HG03469 (cell line): ENCODE results near the gene TMEM35A.
A peak's percentile ranks its signal among the peaks of the same experiment; 100 is the strongest.
"Not testable (repeated sequence)": the region's sequence is repeated elsewhere in the genome, so short reads cannot be mapped to it uniquely, and the experiment has no call there.

Experiments
- ATAC-seq: cut with Tn5 transposase; IDR thresholded peaks from one replicate; pipeline ENCODE4 v1.9.1; 2021; ENCODE audit warnings: mild to moderate bottlenecking, moderate library complexity, moderate number of reproducible peaks; ENCODE audit not compliant: unreplicated experiment

TMEM35A gene, protein sequence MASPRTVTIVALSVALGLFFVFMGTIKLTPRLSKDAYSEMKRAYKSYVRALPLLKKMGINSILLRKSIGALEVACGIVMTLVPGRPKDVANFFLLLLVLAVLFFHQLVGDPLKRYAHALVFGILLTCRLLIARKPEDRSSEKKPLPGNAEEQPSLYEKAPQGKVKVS

DNA sequence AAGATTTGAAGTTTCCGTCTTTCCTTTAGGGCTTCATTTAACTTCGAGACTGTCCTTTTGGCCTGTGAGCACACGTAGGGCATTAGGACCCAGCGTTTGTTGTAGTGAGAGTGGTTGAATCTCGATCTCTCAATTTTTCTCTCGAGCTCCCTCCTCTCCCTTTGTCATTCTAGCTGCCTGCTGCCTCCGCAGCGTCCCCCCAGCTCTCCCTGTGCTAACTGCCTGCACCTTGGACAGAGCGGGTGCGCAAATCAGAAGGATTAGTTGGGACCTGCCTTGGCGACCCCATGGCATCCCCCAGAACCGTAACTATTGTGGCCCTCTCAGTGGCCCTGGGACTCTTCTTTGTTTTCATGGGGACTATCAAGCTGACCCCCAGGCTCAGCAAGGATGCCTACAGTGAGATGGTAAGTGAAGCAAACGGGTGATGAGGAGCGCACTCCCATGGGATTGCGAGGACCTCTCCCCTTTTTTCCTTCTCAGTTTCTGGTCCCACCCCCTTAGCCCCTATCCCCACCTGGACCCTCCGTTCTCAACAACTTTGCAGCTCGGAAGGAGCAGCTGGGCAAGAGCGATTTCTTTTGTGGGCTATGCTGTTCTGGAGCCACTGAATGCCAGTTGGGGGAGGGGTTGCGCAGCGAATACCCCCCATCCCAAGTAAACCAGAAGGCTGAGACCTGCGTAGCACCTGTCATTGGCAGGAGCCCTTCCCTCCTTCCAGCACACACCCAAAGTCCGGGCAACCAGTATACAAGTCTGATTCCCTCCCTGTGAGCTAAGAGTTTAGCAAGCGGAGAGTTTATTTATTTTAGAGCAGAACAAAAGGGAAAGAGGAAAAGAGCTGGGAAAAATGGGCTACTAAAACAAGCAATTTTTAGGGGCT is at the start of gene TMEM35A:
Gene TMEM35A, plus strand, starts transcription at position 164 of the 883 bp plus-strand sequence. Its CDS starts 124 bp downstream, at position 288.
- ATAC-seq = no peak

DNA sequence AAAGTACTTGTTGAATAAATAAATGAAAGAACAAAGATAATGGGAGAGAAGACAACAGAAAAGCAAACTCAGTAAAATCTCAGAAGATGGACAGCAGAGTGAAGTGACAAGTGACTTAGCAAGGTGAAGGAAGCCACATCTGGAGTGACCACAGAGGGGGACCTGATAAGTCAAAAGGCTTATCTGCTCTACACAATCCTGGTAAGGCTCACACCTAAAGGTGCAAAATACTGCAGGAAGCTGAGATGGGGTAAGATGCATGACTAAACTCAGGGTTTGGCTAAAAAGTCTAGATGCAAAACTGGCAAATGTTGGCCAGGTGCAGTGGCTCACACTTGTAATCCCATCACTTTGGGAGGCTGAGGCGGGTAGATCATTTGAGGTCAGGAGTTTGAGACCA is 49.0 kb upstream of the TMEM35A start:
- ATAC-seq = no peak

DNA sequence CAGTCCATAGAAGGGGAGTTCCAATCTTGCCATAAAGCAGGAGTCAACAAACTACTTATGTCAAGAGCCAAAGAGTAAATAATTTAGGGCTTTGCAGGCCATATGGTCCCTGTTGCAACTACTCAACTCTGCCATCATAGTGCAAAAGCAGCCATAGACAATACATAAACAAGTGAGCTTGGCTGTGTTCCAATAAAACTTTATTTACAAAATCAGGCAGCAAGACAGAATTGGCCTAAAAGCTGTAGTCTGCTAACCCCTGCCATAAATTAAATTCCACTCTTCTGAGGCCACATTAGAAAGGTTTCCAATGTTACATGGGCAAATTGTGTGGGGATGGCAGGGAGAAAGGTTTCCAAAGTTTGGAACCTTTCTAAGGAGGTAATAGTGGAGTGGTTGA is 41.4 kb upstream of the TMEM35A start:
- ATAC-seq = no peak

DNA sequence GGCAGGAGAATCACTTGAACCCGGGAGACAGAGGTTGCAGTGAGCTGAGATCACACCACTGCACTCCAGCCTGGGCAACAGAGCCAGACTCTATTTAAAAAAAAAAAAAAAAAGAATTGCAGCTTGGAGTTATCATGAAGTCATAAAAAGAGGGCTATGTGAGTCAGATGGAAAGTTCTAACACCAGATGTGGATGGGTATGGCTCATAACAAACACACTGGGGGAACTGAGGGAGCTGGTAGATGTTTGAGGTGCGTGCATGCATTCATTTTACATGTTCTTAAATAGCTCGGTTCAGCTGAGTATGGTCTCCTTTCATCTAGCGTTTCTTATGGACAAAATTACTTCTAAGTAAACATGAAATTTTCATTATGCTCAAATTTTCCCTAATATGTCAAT is 38.5 kb upstream of the TMEM35A start:
- no peak for ATAC-seq

DNA sequence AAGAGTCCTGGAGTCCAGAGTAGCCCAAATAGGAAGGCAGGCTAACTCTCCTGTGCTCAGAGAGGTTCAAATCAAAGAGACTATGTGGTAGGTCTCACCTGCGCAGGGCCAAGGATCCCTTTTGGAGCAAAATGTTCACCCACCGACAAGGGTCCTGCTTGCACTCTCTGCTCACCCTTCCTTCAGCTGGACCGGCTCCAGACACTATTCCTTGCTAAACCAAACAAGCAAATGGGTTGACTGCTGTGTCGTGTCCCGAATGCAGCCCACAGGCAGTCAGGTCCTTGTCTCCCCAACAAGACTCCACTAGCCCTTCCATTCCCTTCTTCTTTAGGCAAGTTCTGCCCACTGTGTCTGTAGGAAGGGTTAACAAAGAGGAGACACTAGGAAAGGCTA is 27.5 kb upstream of the TMEM35A start:
- no peak for ATAC-seq

DNA sequence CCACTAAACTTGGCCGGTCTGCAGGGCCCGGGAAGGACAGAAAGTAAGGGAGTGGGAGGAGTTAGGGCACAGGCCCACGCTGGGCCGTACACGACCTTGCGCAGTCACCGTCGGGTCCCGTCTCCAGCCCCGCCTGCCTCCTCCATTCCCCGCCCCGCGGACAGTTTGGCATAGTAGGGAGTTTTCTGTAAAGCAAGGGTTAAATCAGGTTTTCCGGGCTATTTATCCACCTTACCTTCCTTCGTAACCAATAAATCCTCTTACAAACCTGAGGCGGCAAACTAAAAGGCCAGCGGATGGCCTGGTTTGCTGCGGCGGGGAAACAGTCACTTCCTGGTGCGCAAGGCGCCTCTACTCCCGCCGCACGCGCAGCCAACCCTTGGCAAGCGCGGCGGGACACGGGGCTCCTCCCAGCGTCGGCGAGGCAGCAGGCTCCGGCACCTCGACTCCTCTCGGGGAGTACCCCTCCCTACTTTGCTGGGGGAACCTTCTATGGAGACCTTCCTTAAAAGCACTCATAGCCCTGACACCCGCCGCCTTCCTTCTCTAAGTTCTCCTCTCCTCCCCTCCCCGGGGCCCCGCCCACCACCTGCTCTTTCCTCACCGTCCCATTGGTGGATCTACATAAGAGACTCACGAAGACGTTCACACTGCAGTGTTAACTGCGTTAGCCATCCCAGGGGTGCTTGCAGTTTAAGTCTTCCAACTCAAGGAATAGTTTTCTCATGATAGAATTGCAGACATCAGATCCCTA is 27.0 kb upstream of the TMEM35A start, which contains the start of gene TRMT2B:
Gene TRMT2B, minus strand, starts transcription at position 563 of the 754 bp plus-strand sequence. CDS start 9,822 bp downstream, outside the sequence.
- ATAC-seq = peak; percentile 80

DNA sequence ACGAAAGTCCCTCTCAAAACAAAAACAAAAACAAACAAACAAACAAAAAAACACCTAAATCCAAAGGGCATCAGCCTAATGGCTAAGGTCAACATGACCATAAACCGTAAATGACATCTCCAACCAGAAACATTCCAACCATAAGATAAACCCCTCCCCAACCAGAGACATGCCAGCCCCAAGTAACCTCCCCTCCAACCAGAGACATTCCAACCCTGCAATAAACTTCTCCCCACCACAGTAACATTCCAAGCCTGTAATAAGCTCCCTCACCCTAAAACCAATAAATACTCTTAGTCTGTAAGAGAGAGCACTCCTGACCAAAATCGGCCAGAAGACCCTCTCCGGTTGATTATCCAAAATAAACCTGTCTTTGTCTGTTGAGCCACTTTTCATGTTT is 22.1 kb upstream of the TMEM35A start:
- ATAC-seq = not testable (repeated sequence)

DNA sequence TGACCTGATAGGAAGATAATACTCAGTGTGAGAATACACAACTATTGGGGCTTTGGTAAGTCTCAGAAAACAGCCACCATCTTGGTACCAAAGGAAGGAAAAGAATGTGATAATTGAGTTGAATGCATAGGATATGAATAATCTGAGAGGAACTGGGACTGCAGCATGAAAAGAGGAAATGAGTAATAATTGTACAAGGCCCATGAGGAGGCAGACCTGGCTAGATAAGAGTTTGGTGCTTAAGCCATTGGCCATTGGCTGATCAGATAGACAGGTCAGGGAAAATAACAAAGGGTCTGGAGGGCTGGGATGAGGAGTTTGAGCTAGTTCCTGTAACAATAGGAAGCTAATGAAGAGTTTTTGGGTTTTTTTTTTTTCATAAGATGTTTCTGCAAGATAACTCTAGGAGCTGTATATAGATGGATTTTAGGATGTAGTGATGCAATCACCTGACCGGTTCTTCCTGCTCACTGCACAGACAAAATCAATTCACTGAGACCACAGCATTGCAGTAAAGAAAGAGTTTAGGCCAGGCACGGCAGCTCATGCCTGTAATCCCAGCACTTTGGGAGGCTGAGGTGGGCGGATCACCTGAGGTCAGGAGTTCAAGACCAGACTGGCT is 21.5 kb upstream of the TMEM35A start:
- ATAC-seq = peak; percentile 94

DNA sequence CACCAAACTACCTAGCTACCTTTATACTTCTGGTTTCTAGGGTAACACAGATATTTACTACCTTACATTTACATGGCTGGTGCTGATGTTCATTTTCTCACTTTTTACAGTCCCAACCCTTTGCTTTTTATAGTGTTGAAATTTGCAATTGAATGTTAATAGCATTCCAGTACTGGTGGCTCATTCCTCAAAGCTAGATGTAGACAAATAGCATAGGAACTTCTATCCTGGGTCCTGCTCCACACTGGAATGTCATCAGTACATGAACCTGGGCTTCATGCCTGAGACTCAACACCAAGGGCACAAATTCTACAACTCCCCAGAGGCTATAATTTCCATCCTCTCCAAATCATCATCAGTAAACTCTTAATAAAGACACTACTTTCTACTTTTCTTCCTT is 16.5 kb upstream of the TMEM35A start:
- no peak for ATAC-seq

DNA sequence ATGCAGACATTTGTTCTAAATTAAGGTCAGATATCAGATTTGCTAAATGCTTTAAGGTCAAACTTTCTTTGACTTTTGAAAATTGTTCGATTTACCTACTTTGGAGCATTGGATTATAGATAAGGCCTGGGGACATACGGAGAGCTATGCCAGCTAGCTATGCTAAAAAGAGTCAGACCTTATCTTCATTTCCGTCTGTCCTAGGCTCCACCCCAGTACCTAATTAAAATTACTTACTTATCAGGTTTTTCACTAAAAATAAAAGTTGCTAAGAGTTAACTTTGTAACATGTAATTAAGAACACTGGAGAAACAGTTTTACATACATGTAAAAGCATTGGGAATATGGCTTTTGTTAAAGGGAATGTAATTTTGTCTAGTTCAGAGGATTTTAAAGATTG is 7.1 kb upstream of the TMEM35A start:
- no peak for ATAC-seq

DNA sequence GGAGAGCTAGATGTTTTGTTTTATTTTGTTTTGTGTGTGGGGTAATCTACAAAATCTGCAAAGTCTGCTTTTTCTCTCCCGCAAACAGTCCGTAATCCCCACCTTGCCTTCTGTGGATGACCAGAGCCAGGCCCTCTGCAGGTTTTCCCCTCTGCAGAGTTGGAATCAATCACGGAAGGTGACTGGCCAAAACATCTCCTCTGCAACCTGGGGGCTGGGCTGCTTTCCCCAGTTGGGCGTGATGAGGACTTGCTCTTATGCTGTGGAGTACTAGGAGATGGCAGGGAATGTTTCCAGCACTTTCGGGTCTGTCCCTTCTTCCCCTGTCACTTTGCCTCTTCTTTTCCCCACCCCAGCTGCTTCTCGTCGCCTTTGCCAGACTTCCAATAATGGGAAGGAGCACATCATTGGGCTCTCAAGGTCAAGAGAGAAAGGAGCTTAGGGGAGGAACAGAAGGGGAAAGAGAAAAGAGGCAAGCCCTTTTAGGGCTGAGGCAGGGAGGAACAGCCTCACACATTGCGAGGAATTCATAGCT is 1.1 kb downstream of the TMEM35A start:
- no peak for ATAC-seq

DNA sequence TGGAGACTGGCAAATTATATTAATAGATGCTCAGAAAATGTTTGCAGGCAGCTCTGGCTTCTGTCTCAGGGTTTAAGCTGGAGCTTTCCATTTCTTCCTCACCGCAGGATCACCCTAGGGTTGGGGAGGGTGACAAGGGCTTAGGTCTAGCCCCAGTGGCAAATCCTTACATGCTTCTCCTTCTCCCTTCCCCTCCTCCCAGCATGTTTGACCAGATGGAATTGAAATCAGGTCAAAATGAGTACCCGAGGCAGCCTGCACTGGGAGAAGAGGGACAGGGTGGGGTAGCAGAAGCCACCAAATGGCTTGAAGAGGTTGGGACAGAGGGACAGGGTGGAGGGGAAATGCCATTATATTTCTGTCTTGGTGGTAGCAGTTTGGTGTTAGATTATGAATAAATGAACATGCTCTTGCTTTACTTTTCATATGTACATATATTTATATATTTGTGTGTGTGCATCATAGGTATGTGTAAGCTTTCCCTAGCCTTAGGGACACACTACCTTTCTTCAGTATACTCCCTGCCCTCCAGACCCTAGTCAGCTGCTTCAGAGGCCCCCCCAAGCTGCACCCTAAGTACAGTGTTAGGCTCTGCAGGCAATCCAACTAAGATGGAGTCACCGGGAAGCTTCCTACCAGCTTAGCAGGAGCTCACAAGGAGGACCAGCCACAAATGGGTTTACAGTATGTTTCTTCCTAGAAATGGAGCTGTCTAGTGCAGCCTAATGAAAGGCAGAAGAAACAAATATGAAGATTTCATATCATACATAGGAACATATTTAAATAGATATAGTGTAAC is 1.8 kb downstream of the TMEM35A start:
- ATAC-seq = no peak

DNA sequence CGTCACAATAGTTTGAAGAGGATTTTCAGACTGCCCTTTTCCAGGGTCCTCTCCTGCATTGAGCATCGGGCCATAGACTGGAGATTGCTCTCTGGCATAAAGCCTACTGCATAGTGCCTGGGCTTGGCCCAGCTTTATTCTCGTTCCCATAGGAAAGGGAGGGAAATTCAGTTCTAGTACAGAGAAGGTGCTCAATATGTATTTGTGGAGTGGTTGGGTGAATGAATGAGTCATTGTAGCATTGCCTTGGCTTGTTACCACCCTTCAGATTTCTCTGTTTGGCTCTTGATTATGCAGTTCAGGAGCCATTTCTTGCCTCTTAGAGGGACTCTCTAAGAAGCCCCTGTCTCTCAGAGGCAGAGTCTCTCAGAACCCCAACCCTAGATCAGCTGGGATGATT is 2.6 kb downstream of the TMEM35A start:
- no peak for ATAC-seq

DNA sequence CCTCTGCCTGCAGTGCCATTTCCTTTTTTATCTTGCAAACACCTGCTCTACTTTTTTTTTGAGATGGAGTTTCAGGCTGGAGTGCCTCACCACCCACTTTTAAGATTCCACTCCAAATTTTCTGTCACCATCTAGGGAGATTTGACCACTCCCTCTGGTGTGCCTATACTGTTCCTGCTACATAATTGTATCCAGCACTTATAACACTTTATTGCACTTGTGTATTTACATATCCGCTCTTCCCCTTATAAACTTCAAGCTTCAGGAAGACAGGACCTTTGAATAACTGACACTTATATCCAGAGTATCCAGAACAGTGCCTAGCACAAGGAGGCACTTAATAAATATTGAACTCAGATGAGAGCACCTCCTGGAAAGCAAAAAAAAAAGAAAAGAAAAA is 13.1 kb downstream of the TMEM35A start:
- no peak for ATAC-seq

DNA sequence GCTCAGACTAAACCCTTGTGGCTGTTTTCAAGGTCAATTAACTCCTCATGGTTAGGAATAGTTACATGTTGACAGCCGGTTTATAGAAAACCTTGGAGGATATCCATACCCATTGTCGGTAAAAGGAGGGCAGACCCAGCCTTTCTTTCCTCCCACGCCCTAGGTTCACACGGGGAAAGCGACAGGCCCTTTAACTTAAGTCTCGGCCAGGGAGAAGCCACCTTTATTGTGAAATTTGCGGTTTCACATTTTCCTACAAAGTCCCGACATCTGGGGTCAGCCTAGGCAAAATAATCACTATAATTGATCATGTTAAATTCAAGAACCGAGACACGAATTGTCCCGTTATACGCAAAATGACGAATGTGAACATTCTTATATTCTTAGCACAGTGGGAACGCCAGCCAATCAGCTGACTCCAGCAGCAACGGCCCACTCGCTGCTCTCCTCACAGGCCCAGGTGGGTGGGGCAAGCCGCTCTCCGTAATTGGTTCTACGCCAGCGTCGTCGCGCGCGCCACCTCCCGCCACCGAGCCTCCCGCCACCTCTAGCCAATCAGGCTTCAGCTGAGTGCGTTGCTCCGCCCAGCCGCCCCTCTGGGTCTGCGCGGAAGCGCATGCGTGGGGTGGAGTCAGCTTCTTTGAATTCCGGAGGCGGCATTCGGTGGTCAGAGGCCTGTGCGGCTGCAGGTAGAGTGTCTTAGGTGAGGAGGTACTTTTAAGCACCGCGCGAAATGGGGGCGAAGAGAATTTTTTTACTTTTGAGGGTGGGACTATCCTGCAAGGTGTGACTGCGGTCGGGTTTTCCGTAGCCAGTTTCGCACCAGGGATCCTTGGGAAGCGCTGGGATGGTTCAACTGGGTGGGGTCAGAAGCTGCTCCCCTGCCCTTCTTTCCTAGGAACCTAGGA is 19.1 kb downstream of the TMEM35A start, which contains the start of gene CENPI:
Gene CENPI, plus strand, starts transcription at position 659 of the 908 bp plus-strand sequence. CDS start 2,867 bp downstream, outside the sequence.
- peak; percentile 97 for ATAC-seq

DNA sequence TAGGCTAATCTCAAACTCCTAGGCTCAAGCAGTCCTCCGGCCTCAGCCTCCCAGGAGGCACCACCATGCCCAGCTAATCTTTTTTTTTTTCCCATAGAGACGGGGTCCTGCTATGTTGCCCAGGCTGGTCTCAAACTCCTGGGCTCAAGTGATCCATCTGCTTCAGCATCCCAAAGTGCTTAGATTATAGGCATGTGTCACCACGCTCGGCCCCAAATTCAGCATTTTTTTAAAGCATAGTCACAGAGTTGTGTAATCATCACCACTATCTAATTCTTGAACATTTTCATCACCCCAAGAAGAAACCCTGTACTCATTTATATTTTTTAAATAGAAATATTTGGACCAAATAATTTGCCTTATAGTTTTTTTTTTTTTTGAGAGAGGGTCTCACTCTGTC is 29.6 kb downstream of the TMEM35A start:
- no peak for ATAC-seq

DNA sequence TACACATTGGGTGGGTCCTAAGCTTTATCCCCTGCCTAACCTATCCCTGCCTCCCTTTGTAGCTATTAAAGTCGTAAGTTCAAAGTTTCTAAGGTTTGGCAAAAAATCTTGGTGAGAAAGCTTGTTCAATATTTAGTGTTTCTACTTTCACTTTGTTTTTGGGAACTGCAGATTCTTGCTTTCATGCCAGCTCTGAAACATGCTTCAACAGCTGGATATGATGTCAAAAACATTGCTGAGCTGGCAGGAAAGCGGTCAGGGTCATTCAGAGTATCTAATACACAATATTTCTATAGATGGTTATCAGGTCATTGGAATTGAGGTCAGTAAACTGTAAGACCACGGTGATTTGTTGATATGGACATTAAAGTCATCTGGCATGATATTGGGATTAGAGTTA is 39.0 kb downstream of the TMEM35A start:
- ATAC-seq = no peak

DNA sequence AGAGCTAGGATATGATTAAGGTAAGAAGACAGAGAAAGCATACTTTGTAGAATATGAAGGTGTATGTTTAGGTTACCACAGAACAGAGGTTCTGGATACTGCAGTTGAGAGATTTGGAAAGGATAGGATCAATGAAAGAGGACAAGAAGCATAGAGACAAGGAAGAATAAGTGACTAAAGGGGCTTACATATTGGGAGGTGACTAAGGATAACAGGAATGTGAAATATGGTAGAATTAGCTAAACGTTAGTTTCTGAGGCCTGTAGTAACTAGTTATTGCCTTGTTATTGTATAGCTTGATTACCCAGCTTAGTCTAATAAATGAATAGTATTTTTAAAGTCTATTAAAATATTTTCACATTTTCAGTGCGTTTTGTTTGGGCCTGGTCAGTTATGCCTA is 57.6 kb downstream of the TMEM35A start:
- ATAC-seq = no peak
